HepG2 (cell line): ENCODE results near the gene SLC34A3. TPM values are rescaled to one million over a fixed set of nuclear protein-coding genes. Genes with fewer than 3 reads are reported as not detected.

Source experiments
- AGO2 ChIP-seq: fragments of 200-400 bp; formaldehyde crosslinking; optimal IDR thresholded peaks from 2 replicates; pipeline ENCODE3; 2017; ENCODE audit warnings: mild to moderate bottlenecking, low read depth, low read length, moderate library complexity
- CREB3 ChIP-seq: sonication (generic); formaldehyde crosslinking; IDR thresholded peaks from 2 replicates; pipeline ENCODE4 v1.5.0; 2020; ENCODE audit warnings: missing genetic modification reagents
- CSRNP1 ChIP-seq: sonication (generic); formaldehyde crosslinking; IDR thresholded peaks from 2 replicates; pipeline ENCODE4 v1.8.1; 2023; ENCODE audit warnings: mild to moderate bottlenecking, missing genetic modification reagents
- ETS1 ChIP-seq: sonication (generic); formaldehyde crosslinking; IDR thresholded peaks from 2 replicates; pipeline ENCODE4 v1.4.0; 2020; ENCODE audit warnings: missing genetic modification reagents
- HDAC6 ChIP-seq: fragments of 200-600 bp; sonication (generic); IDR thresholded peaks from 2 replicates; pipeline ENCODE4 v1.7.0; 2017; ENCODE audit warnings: mild to moderate bottlenecking, antibody characterized with exemption, low read length, low read depth
- HIC2 ChIP-seq: sonication (generic); formaldehyde crosslinking; IDR thresholded peaks from 2 replicates; pipeline ENCODE4 v1.9.0; 2022; ENCODE audit warnings: low read depth, missing genetic modification reagents
- HMG20B ChIP-seq: conservative IDR thresholded peaks from 2 replicates; pipeline ENCODE4 v1.6.1; 2016; ENCODE audit warnings: missing genetic modification reagents, missing compliant biosample characterization
- MEIS1 ChIP-seq: sonication (generic); formaldehyde crosslinking; IDR thresholded peaks from 2 replicates; pipeline ENCODE4 v1.9.0; 2021; ENCODE audit warnings: mild to moderate bottlenecking, missing genetic modification reagents, moderate library complexity, borderline replicate concordance
- MLX ChIP-seq: IDR thresholded peaks from 2 replicates; pipeline ENCODE4 v1.6.1; 2016
- RELA ChIP-seq: sonication (generic); formaldehyde crosslinking; IDR thresholded peaks from 2 replicates; pipeline ENCODE4 v1.4.0; 2020; ENCODE audit warnings: missing genetic modification reagents
- REPIN1 ChIP-seq: sonication (generic); formaldehyde crosslinking; IDR thresholded peaks from 2 replicates; pipeline ENCODE4 v1.8.0; 2022; ENCODE audit warnings: missing genetic modification reagents, low read depth, mild to moderate bottlenecking, borderline replicate concordance
- SMYD3 ChIP-seq: sonication (generic); formaldehyde crosslinking; IDR thresholded peaks from 2 replicates; pipeline ENCODE4 v1.8.1; 2023; ENCODE audit warnings: mild to moderate bottlenecking, missing genetic modification reagents
- STAG1 ChIP-seq: sonication (generic); formaldehyde crosslinking; IDR thresholded peaks from 2 replicates; pipeline ENCODE4 v1.4.0; 2020; ENCODE audit warnings: missing genetic modification reagents
- TCF7 ChIP-seq: sonication (generic); IDR thresholded peaks from 2 replicates; pipeline ENCODE4 v1.6.1; 2016; ENCODE audit warnings: antibody characterized with exemption, low read depth
- XRCC5 ChIP-seq: fragments of 200-400 bp; formaldehyde crosslinking; optimal IDR thresholded peaks from 2 replicates; pipeline ENCODE3; 2017; ENCODE audit warnings: mild to moderate bottlenecking, low read length
- ZBTB7B ChIP-seq: sonication (generic); formaldehyde crosslinking; IDR thresholded peaks from 2 replicates; pipeline ENCODE4 v1.4.0; 2020; ENCODE audit warnings: missing genetic modification reagents
- ZC3H4 ChIP-seq: sonication (generic); formaldehyde crosslinking; IDR thresholded peaks from 2 replicates; pipeline ENCODE4 v1.4.0; 2020; ENCODE audit warnings: missing genetic modification reagents, borderline replicate concordance
- ZNF205 ChIP-seq: IDR thresholded peaks from 2 replicates; pipeline ENCODE4 v1.6.1; 2018; ENCODE audit warnings: missing biosample characterization, missing genetic modification reagents
- ZNF350 ChIP-seq: sonication (generic); formaldehyde crosslinking; IDR thresholded peaks from 2 replicates; pipeline ENCODE4 v1.4.0; 2020; ENCODE audit warnings: mild to moderate bottlenecking, low read depth, missing genetic modification reagents, borderline replicate concordance
- ZNF44 ChIP-seq: sonication (generic); formaldehyde crosslinking; IDR thresholded peaks from 2 replicates; pipeline ENCODE4 v1.5.1; 2020; ENCODE audit warnings: mild to moderate bottlenecking, missing genetic modification reagents
- ZNF7 ChIP-seq: IDR thresholded peaks from 2 replicates; pipeline ENCODE4 v1.6.1; 2016; ENCODE audit warnings: missing biosample characterization, missing genetic modification reagents
- ZNF75D ChIP-seq: sonication (generic); formaldehyde crosslinking; IDR thresholded peaks from 2 replicates; pipeline ENCODE4 v1.8.1; 2023; ENCODE audit warnings: missing genetic modification reagents, mild to moderate bottlenecking, borderline replicate concordance
- ZNF883 ChIP-seq: sonication (generic); formaldehyde crosslinking; IDR thresholded peaks from 2 replicates; pipeline ENCODE4 v1.5.1; 2020; ENCODE audit warnings: mild to moderate bottlenecking, missing genetic modification reagents; ENCODE audit errors: not compliant biosample characterization
- ZSCAN12 ChIP-seq: sonication (generic); formaldehyde crosslinking; IDR thresholded peaks from 2 replicates; pipeline ENCODE4 v1.9.0; 2021; ENCODE audit warnings: mild to moderate bottlenecking, missing genetic modification reagents
- polyA plus RNA-seq, 8 experiments: library from polyadenylated mRNA; depleted of rRNA in 3 of 8; stranded (reverse) in 7 of 8; unstranded in 1 of 8; fragments of >200 nt; fragmentation: Illumina TruSeq in 4 of 8; extraction: Trizol in 4 of 8; gene quantifications; 2 replicates each; pipeline versions ENCODE4 v1.2.1 to v1.2.3, GENCODE V29; 2011 to 2016; ENCODE audit warnings: low read depth in 4 of 8, missing spikeins in 1 of 8, mixed read lengths in 1 of 8; ENCODE audit not compliant: insufficient read depth in 1 of 8
- total RNA-seq, 5 experiments: library from RNA; depleted of rRNA; stranded (reverse); fragments of >200 nt; fragmentation: Illumina TruSeq; extraction: Trizol; gene quantifications; 2 replicates each; pipeline ENCODE4 v1.2.3, GENCODE V29; 2016; ENCODE audit warnings: low read depth in 1 of 5

SLC34A3 gene
- total and polyA plus RNA-seq, 2 of the 13 experiments (the other 11 are each of a cell fraction or from before 2014, with no cell fraction given): 0.07 to 1.0 TPM

- no peak for TF ChIP-seq ZNF7
- TF ChIP-seq STAG1: peak; percentile 98
- TF ChIP-seq ZBTB7B: peak; percentile 76; the same call in 1 of the 2 replicates
- no peak for TF ChIP-seq ZNF75D
- no peak for TF ChIP-seq MLX (CRISPR knock-in tag)
- TF ChIP-seq CREB3 (CRISPR knock-in tag): no peak
- TF ChIP-seq ZNF205 (CRISPR knock-in tag): no peak
- no peak for TF ChIP-seq ZSCAN12 (CRISPR knock-in tag)
- no peak for TF ChIP-seq ZNF350 (CRISPR knock-in tag)
- 0 out of 2 replicates have a peak, but pooled peaks have one; percentile 27 for TF ChIP-seq REPIN1 (CRISPR knock-in tag)
- TF ChIP-seq SMYD3 (CRISPR knock-in tag): no peak
- TF ChIP-seq CSRNP1 (CRISPR knock-in tag): 0 out of 2 replicates have a peak, but pooled peaks have one; percentile 13
- TF ChIP-seq MEIS1 (CRISPR knock-in tag): no peak
- TF ChIP-seq HMG20B (CRISPR knock-in tag): no peak
- peak; percentile 55 for TF ChIP-seq HIC2
- peak; percentile 63 for TF ChIP-seq ZNF883 (CRISPR knock-in tag)
- TF ChIP-seq ZC3H4 (CRISPR knock-in tag): no peak
- TF ChIP-seq RELA (CRISPR knock-in tag): no peak
- peak; percentile 65 for TF ChIP-seq AGO2
- no peak for TF ChIP-seq TCF7
- TF ChIP-seq HDAC6: no peak
- TF ChIP-seq XRCC5: peak; percentile 79
- TF ChIP-seq ZNF44: no peak
- no peak for TF ChIP-seq ETS1 (CRISPR knock-in tag)
These were observed 3.4 kb upstream of the SLC34A3 start, which contains the start of gene RNF224 (continued) for GRCh38 chr9:137227054-137227852.
